IMR-90 (cell line): ENCODE results near the gene STRIP2. TPM values are rescaled to one million over a fixed set of nuclear protein-coding genes. Genes with fewer than 3 reads are reported as not detected.
"Not testable (repeated sequence)": the region's sequence is repeated elsewhere in the genome, so short reads cannot be mapped to it uniquely, and the experiment has no call there.

Experiments
- ATAC-seq: fragments of 200-7000 bp; cut with Tn5 transposase; 2 replicates; pipeline ENCODE4 v1.9.1; 2020; ENCODE audit warnings: low read depth, mild to moderate bottlenecking, moderate library complexity
- BruUV-seq: library from RNA; stranded (reverse); fragments of 400-500 nt; replicated peaks from 2 replicates; lab custom pipeline; 2021; lab: Mats Ljungman, UMichigan
- CTCF ChIA-PET: fragments of 300-600 bp; formaldehyde crosslinking; extraction: SDS; loops from one replicate; lab custom pipeline; 2021; ENCODE audit warnings: antibody characterized with exemption; lab: Yijun Ruan, JAX
- POLR2A ChIA-PET: fragments of 300-600 bp; sonication (Branson Sonifier 250); formaldehyde crosslinking; loops from one replicate; lab custom pipeline; 2022; ENCODE audit warnings: antibody characterized with exemption; ENCODE audit not compliant: unreplicated experiment; lab: Charles Lee
- DNase-seq: peaks from one replicate; pipeline ENCODE4 v3.0.0; 2013
- H2AFZ ChIP-seq: replicated peaks from 2 replicates; pipeline ENCODE3; 2013; ENCODE audit warnings: low read length, mild to moderate bottlenecking; ENCODE audit not compliant: poor library complexity
- H2AK5ac ChIP-seq: 2 replicates; pipeline ENCODE4 v1.6.1; 2013; ENCODE audit warnings: low read depth, low read length, inconsistent platforms
- H2AK9ac ChIP-seq: replicated peaks from 2 replicates; pipeline ENCODE3; 2013; ENCODE audit warnings: mild to moderate bottlenecking, low read depth, low read length, moderate library complexity; ENCODE audit not compliant: poor library complexity
- H2BK120ac ChIP-seq: 2 replicates; pipeline ENCODE4 v1.6.1; 2013; ENCODE audit warnings: low read depth, low read length, inconsistent platforms
- H2BK15ac ChIP-seq: 3 replicates; pipeline ENCODE4 v1.6.1; 2013; ENCODE audit warnings: low read depth, low read length, inconsistent platforms
- H2BK20ac ChIP-seq: 2 replicates; pipeline ENCODE4 v1.6.1; 2013; ENCODE audit warnings: low read depth, mild to moderate bottlenecking, inconsistent platforms, low read length, moderate library complexity
- H2BK5ac ChIP-seq: 2 replicates; pipeline ENCODE4 v1.6.1; 2013; ENCODE audit warnings: mild to moderate bottlenecking, low read depth, low read length, inconsistent platforms; ENCODE audit not compliant: poor library complexity, severe bottlenecking
- H3K14ac ChIP-seq: replicated peaks from 2 replicates; pipeline ENCODE4 v1.6.1; 2013; ENCODE audit warnings: low read depth, low read length, inconsistent platforms
- H3K18ac ChIP-seq: 2 replicates; pipeline ENCODE4 v1.6.1; 2013; ENCODE audit warnings: low read depth, low read length, control low read depth
- H3K23ac ChIP-seq: 2 replicates; pipeline ENCODE4 v1.6.1; 2013; ENCODE audit warnings: low read depth, low read length, inconsistent platforms
- H3K27ac ChIP-seq: 2 replicates; pipeline ENCODE4 v1.5.1; 2013; ENCODE audit warnings: mild to moderate bottlenecking, control low read depth, low read length; ENCODE audit not compliant: insufficient read depth
- H3K27me3 ChIP-seq: 2 replicates; pipeline ENCODE4 v1.6.1; 2013; ENCODE audit warnings: low read length; ENCODE audit not compliant: control insufficient read depth, insufficient read depth
- H3K36me3 ChIP-seq: 2 replicates; pipeline ENCODE4 v1.6.1; 2013; ENCODE audit warnings: low read length, mixed read lengths; ENCODE audit not compliant: control insufficient read depth, insufficient read depth
- H3K4ac ChIP-seq: 2 replicates; pipeline ENCODE4 v1.6.1; 2013; ENCODE audit warnings: low read depth, low read length, inconsistent platforms
- H3K4me1 ChIP-seq: 2 replicates; pipeline ENCODE4 v1.6.1; 2013; ENCODE audit warnings: low read length, mixed read lengths; ENCODE audit not compliant: control insufficient read depth, insufficient read depth
- H3K4me2 ChIP-seq: 2 replicates; pipeline ENCODE4 v1.6.1; 2013; ENCODE audit warnings: low read depth, mild to moderate bottlenecking, control low read depth, low read length, moderate library complexity
- H3K4me3 ChIP-seq: 2 replicates; pipeline ENCODE4 v1.5.1; 2013; ENCODE audit warnings: low read depth, mild to moderate bottlenecking, control low read depth, low read length, moderate library complexity; ENCODE audit not compliant: insufficient read depth
- H3K56ac ChIP-seq: 2 replicates; pipeline ENCODE4 v1.6.1; 2013; ENCODE audit warnings: low read length, inconsistent platforms; ENCODE audit not compliant: insufficient read depth; ENCODE audit errors: extremely low read depth
- H3K79me1 ChIP-seq, 2 experiments: 2 replicates each; pipeline ENCODE4 v1.6.1; 2013; ENCODE audit warnings: low read length in 2 of 2, inconsistent platforms in 1 of 2, low read depth in 1 of 2
- H3K9ac ChIP-seq: 2 replicates; pipeline ENCODE4 v1.6.1; 2013; ENCODE audit warnings: low read depth, low read length, control low read depth
- H3K9me1 ChIP-seq: 2 replicates; pipeline ENCODE4 v1.6.1; 2013; ENCODE audit warnings: low read length, inconsistent platforms; ENCODE audit not compliant: insufficient read depth
- H3K9me3 ChIP-seq: 2 replicates; pipeline ENCODE4 v1.6.1; 2013; ENCODE audit warnings: low read length; ENCODE audit not compliant: control insufficient read depth, insufficient read depth
- H4K20me1 ChIP-seq: 2 replicates; pipeline ENCODE4 v1.6.1; 2013; ENCODE audit warnings: low read length, inconsistent platforms; ENCODE audit not compliant: insufficient read depth
- H4K5ac ChIP-seq: 2 replicates; pipeline ENCODE4 v1.6.1; 2013; ENCODE audit warnings: mild to moderate bottlenecking, low read depth, low read length, control low read depth
- H4K8ac ChIP-seq, 2 experiments: 2 replicates each; pipeline ENCODE4 v1.6.1; 2013; ENCODE audit warnings: low read depth in 2 of 2, low read length in 2 of 2, control low read depth in 1 of 2, inconsistent platforms in 1 of 2
- H4K91ac ChIP-seq: 2 replicates; pipeline ENCODE4 v1.6.1; 2013; ENCODE audit warnings: low read depth, low read length, inconsistent platforms; ENCODE audit not compliant: insufficient read depth
- BHLHE40 ChIP-seq: fragments of 150-350 bp; IDR thresholded peaks from 2 replicates; pipeline ENCODE4 v1.6.1; 2016; ENCODE audit warnings: mild to moderate bottlenecking, low read depth, low read length
- MAZ ChIP-seq: IDR thresholded peaks from 2 replicates; pipeline ENCODE4 v1.6.1; 2012; ENCODE audit warnings: low read depth, mild to moderate bottlenecking, low read length, improper control_type of control experiment, moderate library complexity, borderline replicate concordance
- RAD21 ChIP-seq: IDR thresholded peaks from 2 replicates; pipeline ENCODE4 v1.6.1; 2012; ENCODE audit warnings: low read length, improper control_type of control experiment
- WGBS, 2 experiments: methylation state at CpG; one replicate each; pipeline versions ENCODE4 v1.1.5 to v1.1.7; 2013; ENCODE audit warnings: missing lambda C conversion rate in 2 of 2; ENCODE audit not compliant: insufficient read length in 1 of 2; ENCODE audit errors: extremely low coverage in 2 of 2; 5-methylcytosine and 5-hydroxymethylcytosine counted together
- dilution Hi-C: fragments of 300-500 bp; cut with HindIII; formaldehyde crosslinking; loops from one replicate; pipeline ENCODE4 v1.14.3; 2018; ENCODE audit warnings: low sequenced_read_pairs; ENCODE audit not compliant: unreplicated experiment
- in situ Hi-C: fragments of 300-500 bp; cut with MboI; formaldehyde crosslinking; loops from 3 replicates; pipeline ENCODE4 v1.14.3; 2019; ENCODE audit warnings: low sequenced_read_pairs, inconsistent platforms, mixed read lengths
- intact Hi-C: fragments of 100-400 bp; cut with micrococcal nuclease; formaldehyde crosslinking; loops from 2 replicates; pipeline ENCODE4 v1.10.0; 2022
- polyA plus RNA-seq, 3 experiments: library from polyadenylated mRNA; depleted of rRNA; stranded (reverse); fragments of >200 nt; gene quantifications; 2 replicates each; pipeline ENCODE4 v1.2.3, GENCODE V29; 2012; ENCODE audit warnings: low replicate concordance in 1 of 3
- total RNA-seq: library from RNA; depleted of rRNA; stranded (reverse); fragments of >200 nt; gene quantifications from 2 replicates; pipeline ENCODE4 v1.2.3, GENCODE V29; 2012

STRIP2 gene
- total and polyA plus RNA-seq, 2 of the 4 experiments (the other 2 are of a cell fraction), result 1.8 to 3.0 TPM

GRCh38 chr7:129532375-129532774 lies 98.1 kb downstream of the STRIP2 start:
- H4K5ac ChIP-seq, result no peak overlapping the region
- no peak overlapping the region for H3K18ac ChIP-seq
- H3K27me3 ChIP-seq, result no peaks in the 10 kb centered on the region
- no peak for ATAC-seq
- no peaks in the 10 kb centered on the region for H3K9me3 ChIP-seq
- no peaks in the 10 kb centered on the region for H3K4me1 ChIP-seq
- H3K4me2 ChIP-seq, result no peak overlapping the region
- in situ Hi-C loops (no loop called here), dilution Hi-C loops (no loop called here), intact Hi-C loops (no loop called here)
- H2BK15ac ChIP-seq, result no peak overlapping the region
- WGBS, 2 experiments, result 79% methylated on average over 11 of the region's 19 CpGs; no CpG with 5 or more reads in 1 of the 2 experiments
- H3K14ac ChIP-seq, result no peak overlapping the region
- no peak overlapping the region for H2BK5ac ChIP-seq
- H3K36me3 ChIP-seq, result no peaks in the 10 kb centered on the region
- no peak overlapping the region for H2BK120ac ChIP-seq
- no peak overlapping the region for H3K23ac ChIP-seq
- no peak overlapping the region for H2AK9ac ChIP-seq
- no TSS peak for BruUV-seq
- no peak overlapping the region for H3K4ac ChIP-seq
- H3K27ac ChIP-seq, result no peak overlapping the region
- H2BK20ac ChIP-seq, result no peak overlapping the region
- no peak overlapping the region for H3K9ac ChIP-seq
- H3K56ac ChIP-seq, result no peak overlapping the region
- H3K79me1 ChIP-seq, result no peaks in the 10 kb centered on the region
- POLR2A ChIA-PET, result no interaction called here
- TF ChIP-seq BHLHE40 (no peak), MAZ (no peak), RAD21 (no peak)
- no peak overlapping the region for H2AFZ ChIP-seq
- H4K20me1 ChIP-seq, result no peaks in the 10 kb centered on the region
- H3K4me3 ChIP-seq, result no peak overlapping the region
- DNase-seq, result no peak
- H3K9me1 ChIP-seq, result 0 out of 2 replicates have a peak, but pooled peaks cover 3% of the 10 kb centered on the region
- no peak overlapping the region for H4K8ac ChIP-seq
- CTCF ChIA-PET, result no interaction called here
- H2AK5ac ChIP-seq, result peak overlapping the region; percentile 43; the same call in 1 of the 2 replicates
- H4K91ac ChIP-seq, result no peak overlapping the region

DNA sequence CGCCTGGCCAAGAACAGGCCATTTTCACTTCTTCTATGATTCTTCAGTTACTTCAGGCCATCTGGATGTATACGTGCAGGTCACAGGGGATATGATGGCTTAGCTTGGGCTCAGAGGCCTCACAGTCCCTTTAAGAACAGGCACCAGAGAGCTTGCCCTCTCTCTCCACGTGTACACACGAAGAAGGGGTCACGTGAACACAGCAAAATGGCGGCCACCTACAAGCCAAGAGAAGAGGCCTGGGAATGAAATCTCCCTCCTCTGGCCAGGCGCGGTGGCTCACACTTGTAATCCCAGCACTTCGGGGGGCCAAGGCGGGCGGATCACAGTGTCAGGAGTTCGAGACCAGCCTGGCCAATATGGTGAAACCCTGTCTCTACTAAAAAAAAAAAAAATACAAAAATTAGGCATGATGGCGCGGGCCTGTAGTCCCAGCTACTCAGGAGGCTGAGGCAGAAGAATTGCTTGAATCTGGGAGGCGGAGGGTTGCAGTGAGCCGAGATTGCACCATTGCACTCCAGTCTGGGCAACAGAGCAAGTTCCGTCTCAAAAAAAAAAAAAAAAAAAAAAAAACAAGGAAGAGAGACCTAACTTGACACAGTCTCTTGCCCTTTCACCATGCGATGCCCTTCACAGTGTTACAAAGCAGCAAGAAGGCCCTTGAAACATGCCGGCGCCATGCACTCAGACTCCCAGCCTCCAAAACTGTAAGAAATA lies 100.5 kb downstream of the STRIP2 start:
- intact Hi-C loops, BruUV-seq, H3K4me3 ChIP-seq, H4K8ac ChIP-seq, H3K27me3 ChIP-seq, H2BK20ac ChIP-seq, H3K36me3 ChIP-seq, H2BK15ac ChIP-seq, DNase-seq, H3K9me3 ChIP-seq, H4K5ac ChIP-seq, H2AFZ ChIP-seq, H3K18ac ChIP-seq, in situ Hi-C loops, ATAC-seq, H3K14ac ChIP-seq, H2BK5ac ChIP-seq, H3K4me2 ChIP-seq, H4K20me1 ChIP-seq, POLR2A ChIA-PET, H2BK120ac ChIP-seq, H3K9ac ChIP-seq, H3K27ac ChIP-seq, H3K23ac ChIP-seq, H3K9me1 ChIP-seq, H3K4ac ChIP-seq, H3K4me1 ChIP-seq, H3K79me1 ChIP-seq, H3K56ac ChIP-seq, dilution Hi-C loops, H2AK5ac ChIP-seq, CTCF ChIA-PET, H2AK9ac ChIP-seq, H4K91ac ChIP-seq: not testable (repeated sequence)
- 73% methylated on average over 5 of the region's 20 CpGs; no CpG with 5 or more reads in 1 of the 2 experiments for WGBS, 2 experiments
